Measurements from ENCODE around the gene C5orf46.

- no peak for TF ChIP-seq CTCF (IDR thresholded peaks at IDR 0.05)
- TF ChIP-seq POLR2A (IDR thresholded peaks at IDR 0.05) = no peak
These were observed at the start of gene C5orf46 for GRCh38 chr5:147906326-147907095.
